NCI-H446 (cell line): ENCODE data around the gene DOK6.
"Not testable (repeated sequence)": the region's sequence is repeated elsewhere in the genome, so short reads cannot be mapped to it uniquely, and the experiment has no call there.

Experiments
- DNase-seq, 2 experiments: peaks; one replicate each; lab custom pipeline; 2025; lab: John Stamatoyannopoulos, UW

DOK6 gene

DNA sequence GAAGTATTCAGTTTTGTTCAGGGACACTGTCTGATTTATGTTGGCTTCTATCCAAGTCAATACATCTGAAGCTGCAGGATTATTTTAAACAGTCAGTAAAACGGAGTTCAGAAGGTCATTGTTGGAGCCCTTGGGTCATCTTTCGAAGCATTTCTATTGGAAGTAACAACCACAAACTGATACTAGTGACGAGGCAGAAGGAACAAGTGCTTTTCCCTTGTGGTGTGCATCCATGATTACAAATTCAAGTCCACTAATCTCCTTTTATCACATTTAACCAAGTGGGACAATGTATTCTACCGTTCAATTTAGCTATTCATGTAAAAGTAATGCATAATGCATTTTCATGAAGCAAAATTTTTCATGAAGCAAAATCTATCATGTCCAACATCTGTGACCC is 470.0 kb downstream of the DOK6 start:
- no peak for DNase-seq

- no peak for DNase-seq
Measured at GRCh38 chr18:69871363-69871762, 470.7 kb downstream of the DOK6 start.

DNA sequence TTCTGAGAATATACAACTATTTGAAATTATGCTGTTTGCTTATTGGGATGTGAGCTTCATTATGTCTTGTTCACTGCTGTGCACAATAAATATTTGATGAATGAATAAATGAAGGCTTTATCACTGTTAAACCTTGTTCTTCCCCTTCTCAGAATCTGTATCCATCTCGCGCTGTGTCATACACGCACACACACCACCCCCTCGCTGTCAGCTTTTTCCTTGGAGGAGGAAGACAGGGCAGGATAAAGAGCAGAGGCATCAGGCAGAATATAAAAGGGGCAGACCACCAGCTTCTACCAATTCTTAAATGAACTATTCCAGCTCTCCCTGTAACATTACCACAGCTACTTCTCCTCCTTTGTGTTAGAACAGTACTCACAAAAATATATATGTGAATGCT is 472.0 kb downstream of the DOK6 start:
- no peak for DNase-seq

DNA sequence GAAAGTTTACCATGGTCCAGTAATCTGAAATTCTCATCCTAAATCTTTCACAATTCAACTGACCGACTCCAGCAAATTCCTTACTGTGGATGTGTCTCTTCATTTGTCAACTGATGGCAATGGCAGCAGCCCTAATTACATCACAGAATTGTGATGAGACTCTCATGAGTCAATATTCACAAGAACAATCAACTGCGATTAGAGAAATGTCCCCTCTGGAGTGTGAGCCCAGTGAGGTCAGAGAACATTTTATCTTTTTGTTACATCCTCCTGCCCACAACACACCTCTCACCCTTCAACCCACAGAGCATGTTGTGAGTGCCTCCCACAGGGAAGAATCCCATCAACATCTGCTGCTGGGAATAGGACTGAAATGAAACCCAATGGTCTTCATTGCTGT is 473.4 kb downstream of the DOK6 start:
- DNase-seq = no peak

DNA sequence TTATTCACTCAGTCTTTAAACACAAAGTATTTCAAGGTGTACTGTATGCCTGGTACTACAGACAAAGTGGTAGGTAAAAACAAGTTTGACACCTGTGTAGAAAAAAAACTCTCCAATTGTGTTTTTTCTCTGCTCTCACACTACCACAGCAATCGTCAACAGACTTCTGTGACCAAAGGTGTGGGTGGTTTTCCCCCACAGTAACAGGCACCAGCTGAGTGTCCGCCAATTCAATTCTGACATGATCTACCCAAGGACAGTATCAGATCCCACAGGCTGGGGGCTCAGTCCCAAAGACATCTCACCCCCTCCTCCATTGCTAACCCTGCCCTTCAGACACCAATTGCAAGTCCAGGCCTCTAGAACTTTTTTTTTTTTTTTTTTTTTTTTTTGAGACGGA is 475.8 kb downstream of the DOK6 start:
- no peak for DNase-seq

- DNase-seq = no peak
Measured at GRCh38 chr18:69878213-69878933, 477.7 kb downstream of the DOK6 start.

DNA sequence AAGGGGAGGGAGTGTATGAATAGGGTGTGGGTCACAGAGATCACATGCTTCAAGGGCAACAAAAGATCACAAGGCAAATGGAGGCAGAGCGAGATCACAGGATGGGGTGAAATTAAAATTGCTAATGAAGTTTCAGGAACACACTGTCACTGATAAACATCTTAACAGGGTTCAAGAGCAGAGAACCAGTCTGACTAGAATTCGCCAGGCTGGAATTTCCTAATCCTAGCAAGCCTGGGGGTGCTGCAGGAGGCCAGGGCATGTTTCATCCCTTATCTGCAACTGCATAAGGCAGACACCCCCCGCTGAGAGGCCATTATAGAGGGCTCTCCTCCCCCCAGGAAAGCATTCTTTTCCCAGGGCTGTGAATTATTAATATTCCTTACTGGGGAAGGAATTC is 478.4 kb downstream of the DOK6 start:
- DNase-seq = not testable (repeated sequence)

DNA sequence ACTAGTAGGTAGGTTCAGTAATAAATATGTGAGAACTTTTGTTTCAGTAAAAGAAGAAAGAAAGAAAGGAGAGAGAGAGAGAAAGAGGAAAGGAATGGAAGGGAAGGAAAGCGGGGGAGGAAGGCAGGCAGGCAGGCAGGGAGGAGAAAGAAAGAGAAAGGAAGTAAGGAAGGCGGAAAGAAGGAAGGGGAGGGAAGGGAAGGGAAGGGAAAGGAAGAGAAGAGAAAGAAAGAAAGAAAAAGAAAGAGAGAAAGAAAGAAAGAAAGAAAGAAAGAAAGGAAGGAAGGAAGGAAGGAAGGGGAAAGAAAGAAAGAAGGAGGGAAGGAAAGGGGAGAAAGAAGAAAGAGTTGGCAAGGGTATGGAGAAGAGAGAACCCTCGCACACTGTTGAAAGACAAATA is 479.4 kb downstream of the DOK6 start:
- DNase-seq = no peak

DNA sequence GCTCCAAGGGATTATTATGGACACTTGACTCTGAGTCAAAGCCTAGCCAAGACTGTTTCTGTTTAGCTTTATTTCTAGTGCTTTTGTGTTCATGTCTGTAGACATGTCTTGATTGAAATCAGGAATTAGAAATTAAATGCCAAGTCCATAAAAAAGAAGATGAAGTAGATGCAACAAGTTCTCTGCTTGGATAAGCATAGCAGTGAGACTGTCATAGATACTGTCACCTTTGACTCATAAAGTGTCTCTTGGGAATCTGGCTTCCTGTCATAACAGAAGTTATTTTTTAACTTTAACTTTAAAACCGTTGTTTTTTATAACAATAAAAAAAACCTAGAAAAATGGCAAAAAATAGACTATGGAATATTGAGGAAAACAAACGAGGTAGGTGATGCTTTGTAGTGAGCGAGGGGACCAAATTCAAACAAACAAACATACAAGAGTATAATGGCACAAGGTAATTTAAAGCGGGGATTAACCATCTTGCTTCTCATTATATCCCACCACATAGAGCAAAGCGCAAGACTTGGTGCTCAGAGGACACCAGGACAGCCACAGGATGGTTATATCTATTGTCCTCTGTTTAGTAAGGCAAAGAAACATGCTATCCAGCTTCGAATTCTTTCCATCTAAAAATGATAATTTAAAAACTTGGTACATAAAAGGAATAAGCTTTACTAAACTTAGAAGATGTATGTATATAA is 482.4 kb downstream of the DOK6 start:
- DNase-seq = no peak

GRCh38 chr18:69883781-69884180 is 483.1 kb downstream of the DOK6 start:
- DNase-seq = no peak

DNA sequence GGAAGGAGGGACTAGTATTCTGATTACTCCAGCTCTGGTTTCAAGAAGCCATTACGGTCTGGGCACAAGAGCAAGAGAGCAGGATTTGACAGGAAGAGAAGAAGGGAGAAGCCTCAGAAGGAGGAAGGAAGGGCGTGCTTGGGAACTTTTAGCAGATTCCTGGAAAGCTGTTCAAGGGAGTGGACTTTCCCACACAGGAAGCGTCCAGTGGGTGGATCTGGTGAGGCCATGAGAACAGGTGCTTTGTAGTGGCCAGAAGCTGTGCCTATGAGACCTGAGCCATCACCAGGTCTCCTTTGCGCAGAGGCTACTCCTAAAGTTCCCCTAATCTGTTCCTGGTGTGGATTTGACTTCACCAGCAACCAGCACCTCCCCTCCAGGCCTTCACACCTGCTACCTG is 484.7 kb downstream of the DOK6 start:
- DNase-seq = no peak

GRCh38 chr18:69885841-69886531 is 485.3 kb downstream of the DOK6 start:
- no peak for DNase-seq

- no peak for DNase-seq
Measured at GRCh38 chr18:69887256-69887655, 486.6 kb downstream of the DOK6 start.

DNA sequence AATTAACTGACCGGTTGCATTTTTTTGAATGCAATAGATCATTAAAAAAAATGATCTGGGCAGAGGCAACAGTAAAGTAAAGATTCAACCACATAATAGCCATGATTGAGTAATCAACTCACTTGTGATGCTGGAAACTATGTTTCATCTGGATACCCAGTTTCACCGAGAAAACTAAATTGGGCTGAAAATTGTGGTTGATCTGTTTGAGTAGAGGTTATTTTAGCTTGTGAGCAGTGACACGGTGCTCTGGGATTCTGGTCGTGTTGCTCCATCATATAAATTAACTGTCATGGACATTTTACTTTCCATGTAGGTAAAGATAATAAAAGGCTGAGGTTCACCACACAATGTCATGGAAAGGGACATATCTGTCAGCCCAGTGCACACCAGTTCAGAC is 488.3 kb downstream of the DOK6 start:
- no peak for DNase-seq

GRCh38 chr18:69890558-69890957 is 489.9 kb downstream of the DOK6 start:
- no peak for DNase-seq

GRCh38 chr18:69894467-69894866 is 493.8 kb downstream of the DOK6 start:
- DNase-seq = no peak

DNA sequence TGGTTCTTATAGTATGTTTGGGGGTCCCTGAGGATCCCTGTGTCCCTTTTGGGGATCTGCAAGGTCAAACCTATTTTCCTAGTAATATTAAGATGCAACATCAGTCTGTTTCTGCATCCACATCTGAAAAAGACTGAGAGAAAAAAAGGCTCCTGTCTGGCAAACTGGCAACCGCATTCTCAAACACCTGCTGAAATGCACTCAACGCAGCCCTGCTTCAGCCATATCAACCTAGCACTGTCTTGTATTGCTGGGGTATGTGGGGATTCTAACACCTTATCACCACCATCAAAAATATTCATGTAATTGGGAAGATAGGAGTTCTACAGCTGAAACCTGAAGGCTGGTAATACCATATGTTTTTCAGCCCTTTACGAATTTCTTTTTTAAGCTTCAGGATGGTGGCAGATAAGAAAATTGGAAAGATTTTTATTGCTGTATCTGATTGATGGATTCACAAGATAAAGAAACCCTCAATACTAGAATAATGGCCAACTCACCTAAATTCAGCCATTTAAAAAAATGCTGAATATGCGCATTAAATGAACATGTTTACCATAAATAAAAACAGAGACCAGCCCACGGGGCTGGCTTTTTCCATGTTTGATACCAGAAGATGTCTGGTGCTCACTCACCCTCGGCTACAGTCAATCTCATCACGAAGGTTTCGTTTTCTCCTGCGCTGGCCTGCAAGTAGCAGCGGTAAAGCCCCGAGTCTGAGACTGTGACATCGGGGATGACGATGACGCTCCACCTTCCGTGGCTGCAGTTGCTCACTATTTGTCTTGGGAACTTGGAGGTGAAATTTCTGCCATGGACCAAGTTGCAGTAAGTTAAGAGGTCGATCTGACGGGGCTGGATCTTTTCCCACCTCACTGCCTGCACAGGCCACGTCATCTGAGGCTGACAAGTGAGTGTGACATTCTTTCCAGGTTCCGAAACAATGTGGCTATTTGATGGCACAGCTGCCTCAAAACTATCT is 494.7 kb downstream of the DOK6 start:
- no peak for DNase-seq

DNA sequence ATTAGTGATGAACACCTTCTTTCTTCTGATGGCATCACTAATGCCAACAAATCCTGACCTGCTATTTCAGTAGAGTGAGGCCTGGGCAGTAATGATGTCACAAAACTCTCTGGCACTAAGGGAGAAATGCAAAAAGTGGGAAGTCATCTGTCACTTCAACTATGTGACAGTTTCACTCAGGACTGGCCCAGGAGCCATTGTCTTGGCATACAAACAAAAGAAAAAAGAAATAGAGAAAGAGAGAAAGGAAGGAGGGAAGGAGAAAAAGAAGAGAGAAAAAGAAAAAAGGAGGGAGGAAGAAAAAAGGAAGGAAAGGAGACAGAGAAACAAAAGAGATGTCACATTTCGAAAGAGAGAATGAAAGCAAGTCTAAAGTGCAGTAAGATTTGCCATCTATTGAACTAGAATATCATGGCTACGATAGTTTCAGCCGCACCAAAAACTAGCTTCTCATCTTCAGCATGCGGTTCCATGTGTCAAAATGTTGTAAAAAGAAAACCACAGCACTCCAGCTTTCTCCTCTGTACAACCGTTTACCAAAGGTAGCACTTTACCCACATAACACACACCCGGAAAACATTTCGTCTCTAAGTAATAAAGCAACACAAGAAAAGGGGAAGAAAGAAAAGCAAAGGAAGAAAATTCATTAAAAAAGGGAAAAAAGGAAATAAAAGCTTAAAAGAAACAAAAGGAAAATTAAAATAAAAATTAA is 496.9 kb downstream of the DOK6 start:
- no peak for DNase-seq

DNA sequence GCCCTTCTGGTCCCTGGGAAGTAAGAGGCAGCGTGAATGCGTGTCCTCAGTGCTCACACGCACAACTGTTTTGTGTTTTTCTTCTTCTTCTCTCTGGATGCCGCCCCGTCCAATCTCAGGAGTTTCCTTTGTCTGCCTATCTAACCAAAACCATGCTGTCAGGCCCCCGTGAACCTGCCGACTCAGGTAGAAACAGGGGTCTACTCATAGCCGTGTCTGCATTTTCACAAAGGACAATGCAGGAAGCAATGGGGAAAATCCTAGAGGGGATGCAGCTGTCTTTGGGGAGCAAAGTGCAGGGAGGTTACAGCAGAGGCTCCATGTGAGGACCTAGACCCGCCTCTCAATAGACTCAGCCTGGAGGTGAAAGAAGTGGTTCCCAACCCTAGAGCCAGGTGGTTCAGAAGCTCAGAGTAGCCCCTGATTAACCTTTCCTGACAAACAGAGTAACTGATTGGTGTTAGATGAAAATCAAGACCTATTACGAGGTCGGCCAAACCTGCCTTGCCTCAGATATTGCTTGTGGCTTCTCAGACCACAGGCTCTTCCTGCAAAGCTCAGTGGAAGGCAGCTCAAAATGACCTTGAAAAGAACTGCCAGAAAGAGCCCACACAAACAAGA is 497.7 kb downstream of the DOK6 start:
- DNase-seq = no peak
